H9 (cell line): Measurements from ENCODE around the gene IL5. TPM values are rescaled to one million over a fixed set of nuclear protein-coding genes. Genes with fewer than 3 reads are reported as not detected.

Source experiments
- DNase-seq: peaks from one replicate; pipeline ENCODE4 v3.0.0-alpha.2; 2017
- H2AFZ ChIP-seq: one replicate; pipeline ENCODE4 v1.6.1; 2013; ENCODE audit warnings: mild to moderate bottlenecking, low read length, control low read depth, moderate library complexity
- H2AK5ac ChIP-seq: 2 replicates; pipeline ENCODE4 v1.6.1; 2013; ENCODE audit warnings: low read length, control low read depth, mixed read lengths; ENCODE audit not compliant: insufficient read length
- H2BK120ac ChIP-seq: one replicate; pipeline ENCODE4 v1.6.1; 2013; ENCODE audit warnings: low read depth, mild to moderate bottlenecking, low read length, control low read depth, inconsistent platforms; ENCODE audit not compliant: poor library complexity, severe bottlenecking
- H2BK12ac ChIP-seq: 2 replicates; pipeline ENCODE4 v1.6.1; 2013; ENCODE audit warnings: low read length, control low read depth, mixed read lengths, low read depth; ENCODE audit not compliant: insufficient read length
- H2BK15ac ChIP-seq: 2 replicates; pipeline ENCODE4 v1.6.1; 2013; ENCODE audit warnings: low read depth, low read length, control low read depth
- H2BK20ac ChIP-seq: one replicate; pipeline ENCODE4 v1.6.1; 2013; ENCODE audit warnings: low read depth, mild to moderate bottlenecking, low read length, control low read depth, inconsistent platforms; ENCODE audit not compliant: poor library complexity, severe bottlenecking
- H2BK5ac ChIP-seq: 2 replicates; pipeline ENCODE4 v1.6.1; 2013; ENCODE audit warnings: low read length, control low read depth, mixed read lengths; ENCODE audit not compliant: insufficient read length
- H3K14ac ChIP-seq: 2 replicates; pipeline ENCODE4 v1.6.1; 2013; ENCODE audit warnings: low read length, control low read depth; ENCODE audit not compliant: insufficient read depth
- H3K18ac ChIP-seq: 2 replicates; pipeline ENCODE4 v1.6.1; 2013; ENCODE audit warnings: low read depth, mild to moderate bottlenecking, mixed read lengths, low read length, control low read depth; ENCODE audit not compliant: insufficient read length
- H3K23ac ChIP-seq: 2 replicates; pipeline ENCODE4 v1.6.1; 2013; ENCODE audit warnings: low read length, control low read depth, mixed read lengths, low read depth; ENCODE audit not compliant: insufficient read length
- H3K23me2 ChIP-seq: 2 replicates; pipeline ENCODE4 v1.6.1; 2013; ENCODE audit warnings: low read depth, mild to moderate bottlenecking, mixed read lengths, low read length, control low read depth; ENCODE audit not compliant: insufficient read length, poor library complexity, severe bottlenecking
- H3K27ac ChIP-seq: 2 replicates; pipeline ENCODE4 v1.5.1; 2013; ENCODE audit warnings: low read length, control low read depth, mixed read lengths, low read depth; ENCODE audit not compliant: insufficient read length
- H3K27me3 ChIP-seq: 2 replicates; pipeline ENCODE4 v1.6.1; 2013; ENCODE audit warnings: low read length, control low read depth, inconsistent platforms; ENCODE audit not compliant: insufficient read depth
- H3K4ac ChIP-seq: 2 replicates; pipeline ENCODE4 v1.6.1; 2013; ENCODE audit warnings: low read depth, mild to moderate bottlenecking, control low read depth, inconsistent platforms, low read length, moderate library complexity
- H3K4me1 ChIP-seq: 2 replicates; pipeline ENCODE4 v1.6.1; 2013; ENCODE audit warnings: low read length, control low read depth, inconsistent platforms; ENCODE audit not compliant: insufficient read depth
- H3K4me2 ChIP-seq: 2 replicates; pipeline ENCODE4 v1.6.1; 2013; ENCODE audit warnings: low read length, control low read depth, mixed read lengths; ENCODE audit not compliant: insufficient read length, insufficient read depth
- H3K56ac ChIP-seq: 2 replicates; pipeline ENCODE4 v1.6.1; 2013; ENCODE audit warnings: low read depth, mild to moderate bottlenecking, mixed read lengths, low read length, control low read depth; ENCODE audit not compliant: insufficient read length
- H3K79me1 ChIP-seq: 2 replicates; pipeline ENCODE4 v1.6.1; 2013; ENCODE audit warnings: low read depth, mild to moderate bottlenecking, moderate library complexity, low read length, control low read depth, inconsistent platforms; ENCODE audit not compliant: insufficient read depth, poor library complexity, severe bottlenecking
- H3K79me2 ChIP-seq: 2 replicates; pipeline ENCODE4 v1.6.1; 2013; ENCODE audit warnings: low read length, control low read depth, inconsistent platforms; ENCODE audit not compliant: insufficient read depth
- H3K9ac ChIP-seq: 2 replicates; pipeline ENCODE4 v1.6.1; 2013; ENCODE audit warnings: low read length, control low read depth, mixed read lengths; ENCODE audit not compliant: insufficient read length; ENCODE audit errors: extremely low read depth
- H3K9me3 ChIP-seq: one replicate; pipeline ENCODE4 v1.6.1; 2013; ENCODE audit warnings: low read depth, low read length, inconsistent platforms; ENCODE audit not compliant: control insufficient read depth
- H3T11ph ChIP-seq: one replicate; pipeline ENCODE4 v1.6.1; 2013; ENCODE audit warnings: mild to moderate bottlenecking, low read length, control low read depth, inconsistent platforms
- H4K20me1 ChIP-seq: one replicate; pipeline ENCODE4 v1.6.1; 2013; ENCODE audit not compliant: control insufficient read depth, insufficient read length, insufficient read depth
- H4K5ac ChIP-seq: 2 replicates; pipeline ENCODE4 v1.6.1; 2013; ENCODE audit warnings: low read depth, mild to moderate bottlenecking, mixed read lengths, low read length, control low read depth; ENCODE audit not compliant: insufficient read length
- H4K8ac ChIP-seq: replicated peaks from 2 replicates; pipeline ENCODE4 v1.6.1; 2013; ENCODE audit warnings: low read length, control low read depth, mixed read lengths, low read depth; ENCODE audit not compliant: insufficient read length
- H4K91ac ChIP-seq: 2 replicates; pipeline ENCODE4 v1.6.1; 2013; ENCODE audit warnings: low read depth, mild to moderate bottlenecking, moderate library complexity, mixed read lengths, low read length, control low read depth; ENCODE audit not compliant: insufficient read length
- H3K27ac Mint-ChIP-seq, 3 experiments: 2 replicates in 2 of 3; 3 replicates in 1 of 3; pipeline ENCODE4 v1.8.0; 2020 to 2021; ENCODE audit warnings: mixed read lengths in 3 of 3, mild to moderate bottlenecking in 1 of 3, moderate library complexity in 1 of 3
- H3K27me3 Mint-ChIP-seq: 2 replicates; pipeline ENCODE4 v1.8.0; 2021; ENCODE audit warnings: low read depth, mild to moderate bottlenecking, moderate library complexity, mixed read lengths
- H3K36me3 Mint-ChIP-seq, 3 experiments: 2 replicates in 2 of 3; 3 replicates in 1 of 3; pipeline ENCODE4 v1.8.0; 2020 to 2021; ENCODE audit warnings: low read depth in 3 of 3, mixed read lengths in 3 of 3; ENCODE audit not compliant: insufficient read depth in 1 of 3
- H3K4me1 Mint-ChIP-seq, 2 experiments: 2 replicates each; pipeline ENCODE4 v1.8.0; 2020; ENCODE audit warnings: mixed read lengths in 2 of 2
- H3K4me3 Mint-ChIP-seq, 2 experiments: 2 replicates in 1 of 2; 3 replicates in 1 of 2; pipeline ENCODE4 v1.8.0; 2020 to 2021; ENCODE audit warnings: mild to moderate bottlenecking in 2 of 2, mixed read lengths in 2 of 2, moderate library complexity in 1 of 2
- H3K9me3 Mint-ChIP-seq, 2 experiments: 2 replicates in 1 of 2; 3 replicates in 1 of 2; pipeline ENCODE4 v1.8.0; 2020; ENCODE audit warnings: mild to moderate bottlenecking in 2 of 2, mixed read lengths in 2 of 2, moderate library complexity in 1 of 2
- CTCF ChIP-seq: fragments of 200-600 bp; sonication (generic); conservative IDR thresholded peaks from 3 replicates; pipeline ENCODE4 v1.8.0; 2021; ENCODE audit warnings: antibody characterized with exemption, mild to moderate bottlenecking
- WGBS: extraction: QIAGEN DNeasy Blood & Tissue Kit; methylation state at CpG from one replicate; pipeline ENCODE4 v1.1.7; 2013; ENCODE audit warnings: missing lambda C conversion rate, low lambda C conversion rate, mixed read lengths; ENCODE audit not compliant: insufficient read length; ENCODE audit errors: extremely low coverage; 5-methylcytosine and 5-hydroxymethylcytosine counted together
- total RNA-seq: library from RNA; stranded (reverse); gene quantifications from 2 replicates; pipeline ENCODE4 v1.2.1, GENCODE V29; 2021

Gene IL5
- total RNA-seq, 1 experiment from 2014 or later = not detected

GRCh38 chr5:132504746-132505145, 38.6 kb downstream of the IL5 start:
- peaks cover 5 to 10% of the 10 kb centered on the region in 2 experiments; a peak in 3 of 4 replicates for H3K4me1 Mint-ChIP-seq
- no peaks in the 10 kb centered on the region for H3K9me3 ChIP-seq
- H2BK15ac ChIP-seq = no peak overlapping the region
- H4K5ac ChIP-seq = no peak overlapping the region
- no peak overlapping the region for H3K14ac ChIP-seq
- H3K27me3 Mint-ChIP-seq = no peaks in the 10 kb centered on the region
- H3K56ac ChIP-seq = no peak overlapping the region
- no peak overlapping the region for H3K4me2 ChIP-seq
- no peaks in the 10 kb centered on the region for H3K79me2 ChIP-seq
- no peak for TF ChIP-seq CTCF
- no peak overlapping the region for H4K8ac ChIP-seq
- no peak overlapping the region for H3K4ac ChIP-seq
- no peak overlapping the region for H4K91ac ChIP-seq
- H2BK120ac ChIP-seq = no peak overlapping the region
- H3K27me3 ChIP-seq = no peaks in the 10 kb centered on the region
- H3K9me3 Mint-ChIP-seq = peaks cover 0 to 7% of the 10 kb centered on the region in 2 experiments; a peak in 3 of 5 replicates
- peaks cover 0 to 7% (median 0%) of the 10 kb centered on the region in 3 experiments; a peak in 3 of 7 replicates for H3K36me3 Mint-ChIP-seq
- no peak overlapping the region for H2AFZ ChIP-seq
- H3K4me3 Mint-ChIP-seq = no peak overlapping the region
- no peak overlapping the region for H2BK12ac ChIP-seq
- no peak overlapping the region for H3T11ph ChIP-seq
- no peak overlapping the region for H2AK5ac ChIP-seq
- H3K18ac ChIP-seq = no peak overlapping the region
- no peak overlapping the region for H2BK20ac ChIP-seq
- no peak for DNase-seq
- no peak overlapping the region for H3K23ac ChIP-seq
- H3K9ac ChIP-seq = no peak overlapping the region
- H3K79me1 ChIP-seq = no peaks in the 10 kb centered on the region
- no CpG with 5 or more reads among the region's 4 CpGs for WGBS
- H3K27ac ChIP-seq = no peak overlapping the region
- no peaks in the 10 kb centered on the region for H3K23me2 ChIP-seq
- H2BK5ac ChIP-seq = no peak overlapping the region
- H3K27ac Mint-ChIP-seq = no peak overlapping the region
- no peaks in the 10 kb centered on the region for H3K4me1 ChIP-seq
- no peaks in the 10 kb centered on the region for H4K20me1 ChIP-seq
